ENCODE measurements around the gene RPS15.

The RPS15 gene

DNA sequence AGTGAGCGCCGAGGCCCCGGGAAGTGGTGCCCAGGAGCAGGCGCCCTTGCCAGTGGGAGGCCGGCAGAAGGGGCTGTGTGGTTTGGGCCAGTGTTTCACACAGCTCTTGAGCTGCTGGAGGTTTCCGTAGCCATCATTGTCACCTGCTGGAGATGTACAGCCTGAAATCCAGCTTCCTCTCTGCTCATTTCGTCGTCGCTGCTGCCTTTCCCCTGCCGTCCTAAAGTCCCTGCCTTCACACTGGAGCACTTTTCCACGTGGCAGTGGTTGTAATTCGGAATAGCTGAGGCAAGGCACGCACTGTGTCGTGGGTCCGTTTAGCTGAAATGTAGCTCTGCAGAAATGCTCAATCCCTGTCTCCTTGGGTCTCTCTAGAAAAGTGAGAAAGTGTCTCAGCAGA lies 17.6 kb upstream of the RPS15 start:
- DNase-seq (ENCODE audit: low spot score) = no peak

DNA sequence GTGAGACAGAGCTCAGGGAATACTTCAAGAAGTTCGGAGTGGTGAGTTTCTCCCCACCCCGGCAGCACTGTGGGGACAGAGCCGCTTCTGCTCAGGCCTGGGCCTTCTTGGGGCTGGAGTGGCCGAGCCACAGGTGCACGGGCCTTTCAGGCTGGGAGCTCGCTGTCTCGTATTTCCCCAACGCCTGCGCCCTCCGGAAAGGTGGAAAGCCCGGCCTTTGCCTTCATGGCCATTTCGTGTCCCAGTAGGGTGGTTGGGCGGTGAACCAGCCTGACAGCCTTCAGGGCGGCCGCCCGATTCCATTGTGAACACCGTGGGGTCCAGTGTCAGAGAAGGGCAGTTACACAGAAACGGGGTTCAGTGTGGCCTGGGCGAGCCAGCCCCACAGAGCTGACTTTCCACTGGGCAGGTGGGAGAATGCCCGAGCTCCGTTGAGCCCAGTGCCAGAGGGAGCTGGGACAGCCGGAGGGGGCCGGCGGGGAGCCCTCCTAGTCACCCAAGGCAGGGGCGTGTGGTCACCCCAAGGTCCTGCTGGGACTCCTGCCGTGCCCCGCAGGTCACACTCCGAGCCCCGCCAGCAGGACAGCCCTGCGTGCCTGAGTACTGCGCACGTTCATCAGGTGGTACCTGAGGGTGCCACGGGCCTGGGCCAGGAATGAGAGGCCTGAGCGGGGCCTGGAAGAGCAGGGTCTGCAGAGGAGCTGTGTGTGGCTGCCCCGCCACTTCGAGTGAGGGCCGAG lies 16.8 kb upstream of the RPS15 start:
- no peak for DNase-seq (ENCODE audit: low spot score)

GRCh38 chr19:1421958-1422305 lies 16.3 kb upstream of the RPS15 start:
- no peak for DNase-seq (ENCODE audit: low spot score)

GRCh38 chr19:1422360-1422759 lies 15.8 kb upstream of the RPS15 start:
- DNase-seq (ENCODE audit: low spot score) = no peak

GRCh38 chr19:1422943-1423342 lies 15.3 kb upstream of the RPS15 start:
- DNase-seq (ENCODE audit: low spot score) = no peak

DNA sequence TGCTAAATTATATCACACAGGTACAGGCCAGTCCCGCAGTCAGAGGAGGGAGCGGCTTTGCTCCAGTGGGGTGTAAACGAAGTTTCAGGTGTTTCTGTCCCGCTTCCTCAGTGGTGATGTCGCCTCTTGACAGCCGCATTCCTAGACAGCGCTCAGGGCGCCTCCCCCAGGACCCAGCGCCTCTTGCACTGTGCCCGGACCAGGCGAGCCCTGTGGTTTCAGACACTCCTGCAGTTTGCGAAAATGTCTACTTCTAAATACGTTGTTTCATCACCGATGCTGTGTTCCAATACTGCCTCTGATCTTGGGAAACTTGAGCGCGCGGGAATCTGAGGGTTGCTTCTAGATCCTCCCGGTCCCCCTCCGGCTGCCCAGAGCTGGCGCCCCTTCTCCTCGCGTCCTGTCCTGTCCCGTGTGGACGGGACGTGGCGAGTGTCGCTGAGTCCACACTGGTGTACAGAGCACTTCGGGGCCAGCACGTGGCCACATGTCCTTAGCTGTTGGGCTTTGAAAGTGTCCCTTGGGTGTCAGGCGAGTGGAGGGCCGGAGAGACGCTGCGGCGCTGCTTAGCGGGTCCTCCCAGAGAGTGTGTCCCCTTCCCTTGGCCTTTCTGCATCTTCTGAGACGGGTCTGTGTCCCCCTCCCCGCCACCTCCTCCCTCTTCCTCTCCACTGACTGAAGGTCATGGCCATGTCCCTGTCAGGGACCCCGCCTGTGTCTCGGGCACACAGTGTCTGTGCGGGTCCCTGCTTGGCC lies 14.6 kb upstream of the RPS15 start:
- no peak for DNase-seq (ENCODE audit: low spot score)

GRCh38 chr19:1424192-1424955 lies 13.8 kb upstream of the RPS15 start:
- DNase-seq (ENCODE audit: low spot score) = no peak

- no peak for DNase-seq (ENCODE audit: low spot score)
Measured at GRCh38 chr19:1425102-1425837, 12.9 kb upstream of the RPS15 start.

- DNase-seq (ENCODE audit: low spot score) = no peak
Measured at GRCh38 chr19:1425902-1426301, 12.3 kb upstream of the RPS15 start.

DNA sequence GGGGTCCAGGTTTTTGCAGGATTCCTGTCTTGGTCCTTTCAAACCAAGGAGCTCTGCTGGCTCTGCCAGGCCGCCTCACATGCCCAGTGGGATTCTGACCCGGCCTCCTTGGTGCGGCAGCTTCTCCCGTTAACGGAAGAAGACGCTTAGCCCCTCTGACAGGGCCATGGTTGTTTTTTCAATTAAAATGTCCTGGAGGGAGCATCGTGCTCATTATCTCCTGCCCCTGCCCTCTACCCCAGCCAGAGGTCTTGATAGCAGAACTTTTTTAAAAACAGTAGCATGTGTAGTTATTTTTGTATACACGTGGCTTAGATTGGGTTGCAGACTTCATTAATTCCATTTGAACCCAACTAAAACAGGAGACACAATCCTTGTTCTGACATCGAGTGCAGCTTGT lies 11.5 kb upstream of the RPS15 start:
- no peak for DNase-seq (ENCODE audit: low spot score)

GRCh38 chr19:1427221-1427920 lies 10.8 kb upstream of the RPS15 start:
- no peak for DNase-seq (ENCODE audit: low spot score)

DNA sequence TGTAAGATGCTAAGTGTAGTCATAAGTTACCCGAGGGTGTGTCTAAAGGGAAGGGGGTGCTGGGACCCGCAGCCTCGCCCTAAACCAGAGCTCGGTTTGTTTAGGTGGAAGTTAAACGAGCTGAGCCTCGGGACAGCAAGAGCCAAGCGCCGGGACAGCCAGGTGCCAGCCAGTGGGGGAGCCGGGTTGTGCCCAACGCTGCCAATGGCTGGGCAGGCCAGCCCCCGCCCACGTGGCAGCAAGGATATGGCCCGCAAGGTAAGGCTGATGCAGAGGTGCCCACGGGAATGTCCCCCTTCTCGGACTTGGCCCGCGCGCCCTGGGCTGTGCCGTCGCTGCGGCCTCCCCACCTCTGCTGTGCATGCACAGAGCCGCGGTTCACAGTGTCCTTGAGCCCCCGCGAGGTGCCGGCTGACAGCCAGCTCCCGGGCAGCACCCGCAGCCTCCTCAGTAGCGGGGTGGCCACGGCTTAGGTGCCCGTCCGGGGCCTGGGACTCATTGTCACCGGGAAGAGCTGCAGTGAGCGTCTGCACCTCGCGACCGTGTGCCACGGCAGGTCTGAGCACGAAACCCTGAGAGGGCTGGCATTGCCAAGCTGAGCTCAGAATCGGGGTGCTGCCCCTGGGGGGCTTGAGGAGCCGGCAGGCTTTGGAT lies 9.3 kb upstream of the RPS15 start:
- DNase-seq (ENCODE audit: low spot score) = no peak

GRCh38 chr19:1429750-1430149 lies 8.4 kb upstream of the RPS15 start:
- DNase-seq (ENCODE audit: low spot score) = no peak

DNA sequence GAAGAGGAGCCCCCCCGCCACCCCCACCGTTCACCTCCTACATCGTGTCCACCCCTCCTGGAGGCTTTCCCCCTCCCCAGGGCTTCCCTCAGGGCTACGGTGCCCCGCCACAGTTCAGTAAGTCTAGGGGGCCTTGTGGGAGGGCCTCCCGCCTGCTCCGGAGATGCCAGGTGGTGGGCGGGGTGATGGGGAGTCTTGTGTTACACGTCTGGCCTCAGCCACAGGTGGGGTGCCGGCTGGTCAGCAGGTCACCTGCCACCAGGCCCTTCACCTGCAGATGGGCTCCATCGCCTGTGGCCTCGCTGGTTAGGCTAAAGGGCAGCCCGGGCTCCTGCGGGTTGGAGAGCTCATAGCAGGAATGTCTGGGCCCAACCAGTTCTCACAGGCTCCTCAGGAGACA lies 8.0 kb upstream of the RPS15 start:
- no peak for DNase-seq (ENCODE audit: low spot score)

GRCh38 chr19:1431759-1432506 lies 6.3 kb upstream of the RPS15 start:
- DNase-seq (ENCODE audit: low spot score) = no peak

DNA sequence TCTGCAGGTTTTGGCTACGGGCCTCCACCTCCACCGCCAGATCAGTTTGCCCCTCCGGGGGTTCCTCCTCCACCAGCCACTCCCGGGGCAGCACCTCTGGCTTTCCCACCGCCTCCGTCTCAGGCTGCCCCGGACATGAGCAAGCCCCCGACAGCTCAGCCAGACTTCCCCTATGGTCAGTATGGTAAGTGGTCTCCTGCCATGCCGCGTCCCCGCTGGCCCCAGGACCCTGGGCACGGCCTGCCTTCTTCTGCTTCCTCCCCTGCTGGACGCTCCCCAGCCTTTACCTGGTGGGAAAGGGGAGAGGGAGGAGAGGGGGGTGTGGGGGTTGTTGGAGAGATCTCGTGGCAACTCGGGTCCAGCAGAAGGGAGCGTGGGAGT lies 5.7 kb upstream of the RPS15 start:
- no peak for DNase-seq (ENCODE audit: low spot score)

- DNase-seq (ENCODE audit: low spot score) = no peak
Measured at GRCh38 chr19:1433119-1434039, 4.8 kb upstream of the RPS15 start.

GRCh38 chr19:1434040-1434366 lies 4.2 kb upstream of the RPS15 start:
- no peak for DNase-seq (ENCODE audit: low spot score)

DNA sequence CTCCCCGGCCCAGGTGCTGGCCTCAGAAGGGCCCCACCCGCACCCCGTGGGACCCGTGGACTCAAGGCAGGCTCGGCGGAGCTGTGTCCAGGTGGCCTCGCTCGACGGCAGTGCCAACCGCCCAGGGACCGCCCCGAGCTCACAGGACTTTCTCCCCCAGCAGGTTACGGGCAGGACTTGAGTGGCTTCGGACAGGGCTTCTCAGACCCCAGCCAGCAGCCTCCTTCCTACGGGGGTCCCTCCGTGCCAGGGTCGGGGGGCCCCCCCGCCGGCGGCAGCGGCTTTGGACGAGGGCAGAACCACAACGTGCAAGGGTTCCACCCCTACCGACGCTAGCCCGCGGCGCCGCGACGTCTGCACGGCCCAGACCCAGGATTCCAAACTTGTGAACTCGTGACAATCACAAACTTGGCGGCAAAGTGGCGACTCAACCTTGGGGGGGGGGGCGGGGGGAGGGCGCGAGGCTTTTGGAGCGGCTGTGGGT lies 3.6 kb upstream of the RPS15 start:
- no peak for DNase-seq (ENCODE audit: low spot score)

All from AG20443 (cell line).